ENCODE data around the gene LHFPL2.

Gene LHFPL2

DNA sequence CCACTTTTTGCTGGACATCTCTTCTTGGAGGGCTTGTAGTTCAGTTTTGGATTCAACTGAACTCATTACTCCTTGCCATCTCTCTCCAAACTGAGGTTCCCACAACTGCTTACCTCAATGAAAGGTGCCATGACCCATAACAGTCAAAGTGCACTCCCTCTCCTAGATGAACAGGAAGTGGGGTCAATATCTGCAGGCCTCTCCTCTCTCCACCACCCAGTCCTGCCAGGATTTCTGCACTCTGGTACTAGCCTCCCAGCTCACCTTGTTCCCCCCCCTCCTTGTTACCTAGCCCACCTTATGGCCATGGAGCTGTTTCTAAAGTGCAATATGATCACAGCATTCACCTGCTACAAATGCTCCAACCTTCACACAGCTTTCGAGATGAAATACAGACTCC, 5.9 kb downstream of the LHFPL2 start:
- in situ Hi-C loops (cut with MboI; ENCODE audit: low sequenced_read_pairs) = no loop called here

DNA sequence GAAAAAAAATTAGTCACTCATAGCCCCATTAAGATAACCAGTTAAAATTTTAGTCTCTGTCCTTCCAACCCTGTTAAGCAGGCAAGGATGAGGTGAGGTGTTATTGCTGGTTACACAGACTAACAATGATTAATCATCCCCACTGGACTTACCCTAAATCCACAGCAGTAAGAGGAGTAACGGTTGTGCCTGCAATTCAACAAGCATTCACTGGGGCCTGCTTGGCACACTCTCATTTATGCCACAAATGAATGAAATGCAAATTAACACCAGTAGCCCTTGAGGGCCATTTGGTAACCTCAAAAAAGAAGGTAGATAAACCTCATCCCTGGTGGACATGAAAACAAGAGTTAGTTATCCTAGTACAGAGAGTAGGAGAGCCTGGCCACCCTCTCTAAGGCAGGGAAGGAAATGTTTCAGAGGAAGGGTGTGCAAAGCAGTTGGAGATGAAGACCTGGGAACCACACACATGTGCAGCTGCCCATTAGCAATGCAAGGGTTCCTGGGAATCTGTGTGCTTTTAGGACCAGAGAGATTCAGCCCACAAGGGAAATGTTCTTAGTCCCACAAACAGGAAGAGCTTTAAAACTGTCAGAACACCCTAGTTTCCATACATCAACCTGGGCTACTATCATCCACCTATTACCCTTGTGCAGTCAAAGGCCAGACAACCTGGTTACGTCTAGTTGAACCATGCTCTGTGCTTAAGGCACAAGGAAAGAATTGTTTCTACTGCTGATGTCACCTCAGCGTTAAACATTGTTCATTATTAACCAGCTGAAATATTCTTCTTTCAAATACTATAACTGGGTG, 7.7 kb downstream of the LHFPL2 start:
- in situ Hi-C loops (cut with MboI; ENCODE audit: low sequenced_read_pairs) = no loop called here

DNA sequence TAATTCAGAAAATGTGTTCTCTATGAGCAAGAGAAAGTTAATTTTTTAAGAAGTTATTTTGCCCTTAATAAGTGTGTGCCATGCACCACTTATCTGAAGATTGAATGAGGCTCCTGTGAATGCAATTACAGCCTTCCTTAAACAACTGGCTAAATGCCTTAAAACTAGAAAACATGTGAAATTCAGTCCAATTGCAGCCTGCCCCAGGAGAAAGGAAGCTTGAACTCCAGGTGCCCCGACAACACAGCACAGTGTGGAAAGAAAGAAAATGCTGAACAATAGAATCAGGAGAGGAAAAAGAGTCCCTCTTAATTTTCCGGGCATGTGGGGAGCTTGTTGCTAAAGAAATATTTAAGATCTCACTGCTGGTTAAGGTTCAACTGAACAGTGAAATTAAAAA, 8.8 kb downstream of the LHFPL2 start:
- in situ Hi-C loops (cut with MboI; ENCODE audit: low sequenced_read_pairs) = no loop called here

DNA sequence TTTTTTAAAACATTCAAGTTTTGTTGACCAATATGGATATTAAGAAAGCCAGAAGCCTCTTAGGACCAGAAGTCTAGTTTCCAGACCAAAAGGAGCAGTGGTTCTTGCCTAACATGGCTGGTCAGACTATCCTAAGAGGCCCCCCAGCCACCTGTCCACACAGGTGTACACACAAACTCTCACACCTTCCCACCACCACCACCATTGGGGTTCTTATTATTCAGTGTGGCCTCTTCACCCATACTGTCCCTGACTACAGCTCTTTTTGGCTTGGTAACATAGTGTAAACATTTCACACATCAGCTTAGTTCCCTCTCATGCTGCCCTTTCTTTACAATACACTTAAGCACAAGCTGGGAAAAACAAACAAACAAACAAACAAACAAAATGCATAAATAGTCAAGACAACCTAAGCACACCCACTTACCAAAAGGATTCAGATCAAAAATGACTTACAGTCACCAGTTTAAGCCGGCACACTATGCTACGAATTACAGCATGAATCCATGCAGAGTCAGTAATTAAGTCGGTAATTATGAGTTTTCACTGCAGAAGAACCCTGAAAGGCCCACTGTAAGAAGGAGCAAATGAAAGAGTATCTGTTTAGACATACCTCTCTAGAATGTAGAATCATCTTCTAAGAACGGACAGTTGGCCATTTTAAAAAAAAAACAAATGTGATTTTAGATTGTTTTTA, 9.5 kb downstream of the LHFPL2 start:
- in situ Hi-C loops (cut with MboI; ENCODE audit: low sequenced_read_pairs) = no loop called here

DNA sequence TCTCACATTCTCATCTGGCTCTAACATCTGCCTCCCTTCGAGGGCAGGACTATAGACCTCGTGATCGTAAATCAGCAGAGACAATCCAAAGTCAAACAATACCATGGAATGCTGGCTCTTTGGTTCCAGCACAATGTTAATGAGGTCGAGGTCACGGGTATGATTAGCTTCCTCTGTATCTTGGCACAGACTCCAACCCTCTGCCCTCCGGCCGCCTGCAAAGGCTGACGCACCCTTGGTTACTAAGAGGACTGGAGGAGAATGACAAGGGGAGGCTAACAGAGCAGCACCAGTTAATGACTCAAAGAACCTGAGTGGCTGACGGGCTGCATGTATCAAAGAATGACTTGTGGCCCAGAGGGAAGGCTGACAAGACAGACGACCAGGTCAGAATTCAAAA, 10.1 kb downstream of the LHFPL2 start:
- in situ Hi-C loops (cut with MboI; ENCODE audit: low sequenced_read_pairs) = no loop called here

DNA sequence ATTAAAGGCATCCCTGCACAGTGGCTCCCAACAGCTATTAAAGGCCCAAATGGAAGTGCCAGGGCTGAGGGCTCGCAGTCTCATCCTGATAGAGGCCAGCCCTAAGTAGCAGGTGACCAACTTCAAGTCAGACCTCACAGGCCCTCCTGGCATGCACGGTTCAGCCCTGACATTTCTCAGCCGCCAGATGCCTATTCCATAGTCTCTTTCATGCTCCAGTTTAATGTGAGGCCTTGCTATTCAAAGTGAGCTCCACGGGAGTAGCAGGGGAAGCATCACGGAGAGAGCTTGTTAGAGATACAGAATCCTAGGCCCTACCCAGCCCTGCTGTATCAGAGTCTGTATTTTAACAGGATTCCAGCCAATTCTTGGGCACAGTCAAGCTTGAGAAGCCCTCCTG, 11.1 kb downstream of the LHFPL2 start:
- in situ Hi-C loops (cut with MboI; ENCODE audit: low sequenced_read_pairs) = no loop called here

DNA sequence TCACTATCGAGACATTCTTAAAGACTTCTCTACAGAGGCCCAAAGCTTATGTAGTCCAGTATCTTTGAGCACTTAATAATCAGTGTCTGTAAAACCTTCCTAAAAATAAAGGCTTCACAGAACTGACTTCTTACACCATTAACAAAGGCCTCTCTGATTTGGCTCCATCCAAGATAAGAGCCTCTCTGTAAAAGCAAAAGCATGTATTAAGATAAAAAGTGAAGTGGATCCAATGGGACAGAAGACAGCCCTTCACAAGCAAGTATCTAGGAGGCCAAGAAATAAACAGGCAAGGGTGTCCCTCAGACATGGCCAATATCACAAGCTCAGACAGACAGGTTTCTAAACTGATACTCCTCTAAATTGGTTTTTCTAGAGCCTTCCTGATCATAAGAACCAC, 11.9 kb downstream of the LHFPL2 start:
- in situ Hi-C loops (cut with MboI; ENCODE audit: low sequenced_read_pairs) = no loop called here

DNA sequence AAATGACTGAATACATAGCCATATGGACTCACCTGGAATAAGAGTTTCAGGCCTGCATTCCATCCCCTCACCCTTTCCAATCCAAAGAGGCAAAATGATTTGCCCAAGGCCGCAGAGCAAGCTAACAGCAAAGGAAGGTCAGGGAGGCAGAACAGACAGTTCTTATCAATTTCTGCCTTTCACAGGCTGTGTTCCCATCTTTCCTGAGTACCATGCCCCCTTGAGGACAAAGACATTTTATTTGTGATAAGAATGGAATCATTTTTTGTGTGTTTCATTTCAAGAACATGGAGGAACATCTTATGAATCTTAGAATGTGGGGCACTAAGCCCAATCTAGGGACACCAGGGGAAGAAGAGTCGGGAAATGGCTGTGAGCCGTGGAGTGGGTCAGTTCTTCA, 13.9 kb downstream of the LHFPL2 start:
- in situ Hi-C loops (cut with MboI; ENCODE audit: low sequenced_read_pairs) = no loop called here

DNA sequence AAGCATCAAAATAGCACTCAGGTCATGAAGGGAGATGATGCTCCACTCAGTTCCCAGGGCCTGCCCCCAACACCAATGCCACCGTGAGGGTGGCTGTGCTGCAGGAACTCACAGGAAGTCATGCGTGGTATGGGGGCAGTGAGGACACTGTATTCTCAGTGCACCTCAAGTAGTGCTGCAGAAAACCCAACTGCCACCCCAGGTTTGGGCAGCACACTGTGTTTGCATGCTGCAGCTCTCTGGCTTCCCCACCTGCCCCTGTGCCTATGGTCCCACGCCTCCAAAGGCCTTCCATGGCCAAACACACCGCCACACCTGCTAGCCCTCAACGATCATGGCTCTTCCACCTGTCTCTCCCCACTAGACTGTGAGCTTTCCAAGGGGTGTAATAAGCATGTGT, 14.3 kb downstream of the LHFPL2 start:
- in situ Hi-C loops (cut with MboI; ENCODE audit: low sequenced_read_pairs) = no loop called here

DNA sequence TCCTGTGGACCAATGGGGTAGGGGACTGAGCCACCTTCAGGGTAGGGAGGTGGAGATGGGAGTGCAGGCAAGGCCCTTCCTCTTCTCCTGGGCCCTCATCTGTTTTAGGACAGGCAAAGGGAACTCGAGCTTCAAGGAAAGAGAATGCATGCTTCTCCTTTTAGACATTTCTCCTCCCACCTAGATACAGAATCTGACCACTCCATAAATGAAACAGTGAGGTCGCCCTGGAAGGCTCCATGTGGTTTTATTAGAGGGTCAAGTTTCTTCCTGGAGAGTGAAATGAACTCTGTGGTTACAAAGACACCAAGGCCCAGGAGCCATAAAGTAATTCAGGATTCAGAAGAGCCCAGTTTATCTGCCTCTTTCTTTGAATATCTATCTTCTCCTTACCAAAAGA, 14.9 kb downstream of the LHFPL2 start:
- in situ Hi-C loops (cut with MboI; ENCODE audit: low sequenced_read_pairs) = no loop called here

DNA sequence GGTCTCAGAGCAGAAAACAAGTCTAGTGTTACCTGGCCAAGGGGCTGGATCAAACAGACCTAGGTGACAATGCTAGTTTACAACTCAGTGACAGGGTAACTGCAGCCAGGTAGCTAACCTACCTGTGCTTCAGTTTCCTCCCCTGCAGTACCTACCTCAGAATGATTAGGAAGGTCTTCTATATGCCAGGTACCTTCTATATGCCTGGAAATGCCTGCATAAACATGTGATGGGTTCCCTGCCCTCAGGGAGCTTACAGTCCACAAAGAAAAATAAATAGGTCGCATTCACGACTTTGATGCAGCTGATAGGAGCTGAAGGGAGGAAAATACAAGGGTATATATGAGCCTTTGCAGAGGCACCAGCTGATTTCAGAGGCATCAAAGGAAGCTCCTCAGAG, 16.1 kb downstream of the LHFPL2 start:
- in situ Hi-C loops (cut with MboI; ENCODE audit: low sequenced_read_pairs) = no loop called here

DNA sequence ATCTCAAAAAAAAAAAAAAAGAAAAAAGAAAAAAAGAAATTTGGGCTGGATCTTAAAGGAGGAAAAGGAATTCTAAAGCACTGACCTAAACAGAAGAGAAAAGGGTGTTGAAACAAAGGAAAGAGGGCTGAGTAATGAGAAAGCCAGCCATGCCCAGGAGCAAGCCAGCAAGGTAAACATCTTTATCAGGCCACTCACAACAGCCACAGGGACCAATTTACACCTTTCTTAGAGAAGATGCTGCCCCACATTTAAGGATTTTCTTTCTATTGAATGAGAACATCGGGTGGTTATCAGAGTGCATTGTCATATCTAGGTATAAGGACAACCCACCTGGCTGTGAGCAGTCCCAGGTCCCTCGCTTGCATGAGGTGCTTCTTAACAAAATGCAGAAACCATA, 16.6 kb downstream of the LHFPL2 start:
- in situ Hi-C loops (cut with MboI; ENCODE audit: low sequenced_read_pairs) = no loop called here

DNA sequence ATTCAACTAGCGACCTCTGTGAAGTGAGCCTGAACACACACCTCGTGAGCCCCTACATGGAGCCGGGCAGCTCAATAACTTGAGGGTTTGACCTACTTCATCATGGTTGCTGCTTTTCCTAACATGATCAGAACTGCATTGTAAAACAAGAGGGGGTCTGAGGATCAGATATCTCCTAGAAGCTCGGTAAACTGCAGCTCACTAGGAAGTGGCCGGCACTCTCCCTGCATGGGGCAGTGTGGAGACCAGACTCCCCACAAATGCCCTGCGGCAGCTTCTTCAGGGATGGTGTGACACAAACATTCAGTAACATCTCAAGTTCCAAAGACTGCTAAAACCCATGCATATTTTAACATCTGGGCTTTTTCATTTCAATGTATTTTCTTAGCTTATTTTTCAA, 18.5 kb downstream of the LHFPL2 start:
- in situ Hi-C loops (cut with MboI; ENCODE audit: low sequenced_read_pairs) = no loop called here

DNA sequence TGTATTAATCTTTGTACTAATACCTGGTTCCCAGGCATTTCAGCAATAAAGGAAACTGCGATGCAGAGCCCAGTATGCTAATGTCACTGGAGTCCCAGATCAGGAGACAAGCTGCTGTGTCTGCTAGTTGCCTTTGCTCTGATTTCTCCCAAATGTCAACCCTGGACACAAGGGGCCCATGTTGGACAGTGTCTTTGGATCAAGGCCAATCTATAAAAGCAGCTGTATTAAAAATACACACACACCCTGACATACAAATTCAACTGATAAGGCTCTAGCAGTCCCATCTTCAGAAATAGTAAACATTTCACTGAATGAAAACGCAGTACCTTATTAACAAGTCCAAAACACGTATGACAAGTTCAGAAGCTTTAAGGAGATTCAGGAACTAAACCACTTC, 18.9 kb downstream of the LHFPL2 start:
- in situ Hi-C loops (cut with MboI; ENCODE audit: low sequenced_read_pairs) = no loop called here

DNA sequence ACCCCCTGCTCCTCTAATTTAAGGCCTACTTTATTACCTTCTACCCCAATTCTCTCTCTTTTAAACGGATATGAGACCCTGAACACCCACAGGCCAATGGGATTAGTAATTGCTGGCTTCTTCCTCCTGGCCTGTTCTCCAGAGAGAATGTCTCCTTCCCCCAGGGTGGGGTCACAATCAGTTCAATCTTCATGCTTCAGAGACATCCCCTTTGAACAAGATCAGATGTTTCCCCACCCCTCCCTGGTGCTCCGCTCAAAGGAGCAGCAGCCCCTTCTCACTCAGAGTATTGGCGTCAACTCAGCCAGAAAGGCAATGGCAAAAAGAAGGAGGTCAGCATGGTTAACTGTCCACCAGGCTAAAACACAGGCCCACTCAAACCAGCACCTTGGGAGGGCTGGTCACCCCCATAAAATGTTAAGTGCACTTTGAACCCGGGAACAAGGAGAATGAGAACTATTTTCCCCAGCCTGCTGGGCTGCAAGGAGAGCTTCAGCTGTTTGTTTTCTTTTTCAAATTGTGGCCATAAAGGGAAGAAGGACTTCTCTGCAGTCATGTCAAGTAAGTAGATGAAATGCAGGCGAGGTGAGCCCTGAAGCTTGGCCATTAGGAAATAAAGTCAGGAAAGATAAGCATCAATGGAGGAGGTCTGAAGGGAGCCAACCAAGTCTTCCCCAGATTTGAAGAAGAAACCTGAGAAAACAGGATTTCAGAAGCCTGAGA, 20.1 kb downstream of the LHFPL2 start:
- in situ Hi-C loops (cut with MboI; ENCODE audit: low sequenced_read_pairs) = no loop called here

DNA sequence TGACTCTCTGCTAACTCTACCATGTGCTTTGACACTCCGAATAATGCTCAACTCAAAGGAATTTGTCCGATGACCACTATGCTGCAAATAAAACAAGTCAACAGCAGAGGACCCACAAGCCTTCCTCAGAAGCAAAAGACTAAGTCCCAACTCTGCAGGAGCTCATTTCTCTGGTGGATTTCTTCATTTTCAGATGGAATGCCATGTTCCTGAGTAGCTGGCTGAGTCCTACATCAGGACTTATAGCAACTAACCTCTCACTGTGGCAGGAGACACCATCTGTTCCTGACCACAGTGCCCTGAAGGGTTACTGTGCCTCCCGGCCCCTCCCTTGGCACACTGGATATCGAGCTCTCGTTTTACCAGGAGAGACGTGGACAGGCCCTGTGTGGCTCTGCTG, 20.8 kb downstream of the LHFPL2 start:
- in situ Hi-C loops (cut with MboI; ENCODE audit: low sequenced_read_pairs) = no loop called here

DNA sequence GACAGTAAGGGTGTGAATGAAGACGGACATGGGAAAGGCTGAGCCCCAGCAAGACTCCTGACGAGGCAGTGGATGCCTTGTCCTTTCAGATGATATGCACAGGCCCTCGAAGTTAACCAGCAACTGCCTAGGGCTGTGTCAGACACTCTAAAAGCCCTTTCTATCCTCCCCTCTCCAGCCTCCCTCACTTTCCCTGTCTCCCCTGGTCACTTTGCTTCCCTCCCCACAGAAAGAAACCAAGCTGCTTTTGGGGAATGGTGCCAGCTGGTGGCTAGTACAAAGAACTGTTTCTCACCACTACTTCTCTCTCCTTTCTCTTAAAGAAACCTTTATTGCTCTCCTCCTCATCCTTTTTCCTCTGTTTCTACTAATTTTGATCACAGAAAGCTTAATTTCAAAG, 21.4 kb downstream of the LHFPL2 start:
- in situ Hi-C loops (cut with MboI; ENCODE audit: low sequenced_read_pairs) = no loop called here

DNA sequence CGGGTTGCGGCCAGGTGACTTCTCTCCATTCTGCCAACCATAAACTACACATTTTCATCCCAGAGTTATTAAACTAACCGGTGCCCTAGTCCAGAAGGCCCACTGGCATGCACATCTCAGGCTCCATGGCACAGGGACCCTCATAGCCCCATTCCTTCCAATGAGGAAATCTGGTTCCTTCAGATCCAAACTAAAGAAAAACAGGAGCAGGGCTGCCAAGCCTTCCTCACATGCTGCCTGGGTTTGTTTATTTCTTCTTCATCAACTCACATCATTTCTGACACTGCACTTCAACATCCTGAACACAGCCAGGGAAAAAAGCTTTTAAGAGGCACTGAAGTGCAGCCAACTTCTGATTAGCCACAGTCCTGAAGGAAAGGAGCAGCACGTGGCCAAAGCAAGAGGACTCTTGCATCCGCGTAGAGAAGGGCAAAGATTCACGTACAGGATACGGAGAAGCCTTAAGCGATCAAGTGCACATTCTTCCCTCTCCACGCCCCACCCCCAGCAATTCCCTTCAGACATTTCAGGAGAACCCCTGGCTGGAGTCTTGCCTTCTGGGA, 22.5 kb downstream of the LHFPL2 start:
- in situ Hi-C loops (cut with MboI; ENCODE audit: low sequenced_read_pairs) = no loop called here

DNA sequence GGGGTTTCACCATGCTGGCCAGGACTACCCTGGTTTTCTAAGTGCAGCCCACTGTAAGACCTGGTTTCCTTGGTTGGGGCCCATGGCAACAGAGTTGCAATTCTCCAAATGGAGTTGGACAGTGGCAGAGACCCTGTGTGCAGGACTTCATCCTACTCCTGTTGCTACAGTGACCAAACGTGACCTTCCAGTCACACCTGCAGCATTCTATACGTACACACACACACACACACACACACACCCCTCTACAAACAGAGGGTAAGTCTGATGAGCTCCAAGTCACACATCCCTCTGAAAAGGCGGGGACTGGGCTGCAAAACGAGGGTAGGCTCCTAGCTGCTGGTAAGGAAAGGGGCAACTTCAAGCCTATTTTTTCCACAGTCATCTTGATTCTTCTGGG, 23.6 kb downstream of the LHFPL2 start:
- in situ Hi-C loops (cut with MboI; ENCODE audit: low sequenced_read_pairs) = no loop called here

DNA sequence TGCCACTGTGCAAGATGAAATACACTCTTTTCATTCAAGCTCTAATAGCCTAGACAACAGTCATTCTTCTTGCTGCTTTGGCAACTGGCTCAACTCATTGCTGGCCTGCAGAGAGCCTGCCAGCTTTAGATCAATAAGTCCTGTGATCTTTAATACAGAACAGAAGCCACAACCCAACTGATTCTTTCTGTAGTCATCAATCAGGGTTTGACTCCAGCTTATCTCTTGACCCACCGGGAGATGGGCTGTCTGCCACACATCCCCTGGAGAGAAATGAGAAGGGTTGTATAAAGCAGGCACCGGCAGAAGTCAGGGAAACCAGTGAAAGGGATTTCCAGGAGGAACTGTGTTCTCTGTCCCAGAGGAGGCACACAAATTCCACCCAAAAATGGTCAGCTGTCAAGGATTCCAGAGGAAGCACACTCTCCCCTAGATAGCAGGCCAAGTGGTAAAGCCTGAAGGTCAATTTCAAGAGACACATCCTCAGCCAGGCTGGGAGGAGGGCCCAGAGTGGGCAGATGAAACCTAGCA, 24.5 kb downstream of the LHFPL2 start:
- in situ Hi-C loops (cut with MboI; ENCODE audit: low sequenced_read_pairs) = no loop called here

DNA sequence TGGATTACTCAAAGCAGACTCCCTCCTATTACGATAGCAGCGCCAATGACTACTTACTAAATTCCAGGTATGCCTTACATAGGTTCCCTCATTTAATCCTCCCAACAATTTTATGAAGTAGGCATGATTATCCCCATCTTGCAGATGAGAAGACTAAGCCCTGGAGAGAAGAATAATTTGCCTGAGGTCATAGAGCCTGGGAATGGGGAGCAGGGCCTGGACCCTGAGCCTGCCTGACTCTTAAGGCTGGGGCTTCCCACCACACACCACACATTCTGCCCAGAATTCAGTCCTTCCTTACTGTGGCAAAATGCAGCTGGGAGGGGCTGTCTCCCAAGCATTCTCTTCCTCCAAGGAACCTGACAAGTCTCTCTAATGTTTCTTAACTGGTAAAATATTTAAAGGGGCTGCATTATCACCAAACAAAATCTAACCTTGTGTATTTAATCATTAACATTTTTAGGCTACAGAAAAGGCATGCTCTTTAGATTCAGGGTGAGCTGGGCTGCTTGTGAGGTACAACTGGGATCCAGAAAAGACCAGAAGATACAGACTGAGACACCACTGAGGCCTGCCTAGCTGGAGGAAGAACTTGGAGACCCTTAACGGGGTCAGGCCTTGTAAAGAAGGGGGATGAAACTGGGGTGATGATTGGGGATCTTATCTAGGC, 26.1 kb downstream of the LHFPL2 start:
- in situ Hi-C loops (cut with MboI; ENCODE audit: low sequenced_read_pairs) = no loop called here
